HG03280 (cell line): ENCODE results near the gene LSM10.

Experiments used
- ATAC-seq: cut with Tn5 transposase; IDR thresholded peaks from one replicate; pipeline ENCODE4 v1.9.1; 2021; ENCODE audit warnings: mild to moderate bottlenecking, moderate library complexity; ENCODE audit not compliant: unreplicated experiment

LSM10 gene

DNA sequence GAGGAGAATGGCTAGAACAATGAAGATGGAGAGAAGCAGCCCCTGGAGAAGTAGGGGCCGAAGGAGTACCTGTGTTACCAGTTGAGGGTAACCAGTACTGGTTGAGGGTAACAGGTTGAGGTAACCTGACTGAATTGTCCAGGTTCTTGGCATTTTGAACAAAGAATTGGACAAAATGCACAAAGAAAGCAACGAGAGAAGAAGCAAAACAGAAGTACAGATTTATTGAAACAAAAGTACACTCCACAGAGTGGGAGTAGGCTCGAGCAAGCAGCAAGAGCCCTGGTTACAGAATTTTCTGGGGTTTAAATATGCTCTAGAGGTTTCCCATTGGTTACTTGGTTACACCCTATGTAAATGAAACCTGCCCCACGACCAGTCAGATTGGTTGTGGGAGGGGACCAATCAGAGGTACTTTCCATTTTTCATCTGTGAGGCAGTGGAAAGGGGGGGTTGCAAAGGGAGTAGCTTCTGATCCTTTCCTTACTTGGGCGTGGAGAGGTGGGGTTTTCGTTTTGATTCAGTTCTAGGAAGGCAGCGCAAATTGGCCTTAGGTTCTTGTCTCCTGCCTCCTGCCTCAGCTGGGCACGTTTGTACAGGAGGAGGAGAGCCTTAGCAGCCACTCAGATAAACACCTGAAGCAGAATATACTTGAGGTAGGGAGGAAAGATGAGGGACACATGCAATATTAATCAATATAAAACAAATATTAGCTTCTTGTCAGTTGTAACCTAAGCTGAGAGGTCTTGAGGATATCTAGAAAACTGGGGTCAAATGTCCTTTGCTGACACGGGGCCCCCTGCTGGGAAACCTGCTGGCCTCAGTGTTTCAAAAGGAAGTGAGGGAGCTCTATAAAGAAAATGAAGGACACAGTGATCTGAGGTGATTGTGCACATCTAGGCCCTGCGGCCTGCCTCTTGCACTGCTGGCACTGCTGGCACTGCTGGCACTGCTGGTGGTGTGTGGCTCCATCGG, 14.3 kb upstream of the LSM10 start:
- ATAC-seq, result no peak

DNA sequence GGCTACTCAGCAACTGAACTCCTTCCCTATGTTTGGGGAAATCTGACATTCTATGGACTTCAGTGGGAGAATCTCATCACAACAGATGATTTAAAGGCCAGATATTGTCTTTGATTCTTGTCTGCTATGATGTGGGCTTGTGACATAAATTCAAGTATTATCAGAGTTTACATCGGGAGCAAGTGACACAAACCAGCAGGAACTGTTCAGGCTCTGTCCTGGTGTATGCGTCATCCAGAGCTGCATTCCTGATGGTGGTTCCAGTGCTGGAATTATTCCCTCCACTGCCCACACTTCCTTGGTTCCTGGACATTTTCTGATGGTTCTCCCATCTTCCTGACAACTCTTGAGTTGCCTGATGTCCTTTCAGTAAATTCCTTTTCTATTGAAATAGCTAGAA, 10.8 kb upstream of the LSM10 start:
- no peak for ATAC-seq

- ATAC-seq, result no peak
Observed at GRCh38 chr1:36406440-36406839, 8.7 kb upstream of the LSM10 start.

GRCh38 chr1:36402504-36402890, 4.8 kb upstream of the LSM10 start:
- no peak for ATAC-seq

- ATAC-seq, result no peak
Observed at GRCh38 chr1:36401602-36402503, 4.1 kb upstream of the LSM10 start.

DNA sequence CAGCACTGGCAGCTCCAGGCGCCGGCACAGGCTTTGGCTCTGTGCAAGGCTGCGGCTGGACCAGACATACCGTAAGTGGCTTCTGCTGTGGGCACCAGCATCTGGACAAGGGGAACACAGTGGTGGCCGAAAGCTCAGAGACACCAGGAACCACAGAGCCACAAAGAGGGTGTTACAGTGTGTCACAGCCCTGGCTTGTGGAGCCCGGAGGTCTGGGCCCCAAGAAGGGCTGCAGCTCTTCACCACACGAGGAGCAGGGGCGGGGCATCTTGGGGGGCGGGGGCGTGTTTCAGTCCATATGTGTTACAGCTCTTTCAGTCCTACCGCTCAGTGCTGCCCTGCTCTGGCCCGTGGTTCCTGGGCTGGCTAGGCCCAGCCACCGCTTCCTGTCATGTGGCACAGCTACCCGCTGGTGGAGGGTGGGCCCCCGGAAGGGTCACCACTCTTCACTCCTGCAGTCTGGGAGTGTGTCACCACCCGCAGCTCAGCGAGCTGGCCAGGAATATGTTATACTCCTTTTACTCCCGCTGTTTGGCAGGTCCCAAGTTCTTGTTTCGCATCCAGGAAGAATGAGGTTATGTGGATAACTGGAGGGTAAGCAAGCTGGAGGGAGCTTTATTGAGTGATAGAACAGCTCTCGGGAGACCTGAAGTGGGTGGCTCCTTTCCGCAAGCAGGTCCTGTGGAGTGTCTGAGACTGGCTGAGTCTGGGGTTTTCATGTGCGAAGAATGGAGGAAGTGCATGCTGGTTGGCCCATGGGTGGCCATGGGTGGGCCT, 3.3 kb upstream of the LSM10 start:
- peak; percentile 71 for ATAC-seq

DNA sequence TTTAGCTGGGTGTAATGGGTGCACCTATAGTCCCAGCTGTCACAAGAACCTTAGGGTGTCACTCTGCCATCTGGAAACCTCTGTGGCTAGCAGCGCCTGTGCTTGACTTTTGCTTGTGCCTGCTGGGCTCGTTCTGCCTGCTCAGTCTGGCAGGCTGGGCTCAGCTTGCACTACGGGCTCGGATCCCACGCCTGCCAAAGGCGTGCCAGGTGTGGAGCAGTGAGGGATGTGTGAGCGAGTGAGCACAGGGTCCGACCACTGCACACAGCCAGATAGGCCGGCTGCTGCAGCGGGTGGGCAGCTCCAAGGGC, 2.8 kb upstream of the LSM10 start:
- ATAC-seq, result peak; percentile 6

- no peak for ATAC-seq
Observed at GRCh38 chr1:36398370-36398977, 766 bp upstream of the LSM10 start.

DNA sequence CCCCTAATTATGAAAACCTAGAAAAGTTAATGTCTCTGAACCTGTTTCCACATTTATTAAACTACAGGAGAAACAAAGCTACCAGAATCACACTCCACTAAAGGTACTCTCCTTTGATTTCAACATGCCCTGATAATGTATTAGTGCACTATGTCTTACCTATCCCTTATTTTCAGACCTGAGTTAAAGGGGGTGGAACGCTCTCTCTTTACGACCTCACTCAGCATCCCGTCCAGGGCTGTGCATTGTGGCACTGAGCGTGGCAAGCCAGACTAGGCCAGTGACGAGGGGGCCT, 678 bp downstream of the LSM10 start:
- peak; percentile 5 for ATAC-seq

DNA sequence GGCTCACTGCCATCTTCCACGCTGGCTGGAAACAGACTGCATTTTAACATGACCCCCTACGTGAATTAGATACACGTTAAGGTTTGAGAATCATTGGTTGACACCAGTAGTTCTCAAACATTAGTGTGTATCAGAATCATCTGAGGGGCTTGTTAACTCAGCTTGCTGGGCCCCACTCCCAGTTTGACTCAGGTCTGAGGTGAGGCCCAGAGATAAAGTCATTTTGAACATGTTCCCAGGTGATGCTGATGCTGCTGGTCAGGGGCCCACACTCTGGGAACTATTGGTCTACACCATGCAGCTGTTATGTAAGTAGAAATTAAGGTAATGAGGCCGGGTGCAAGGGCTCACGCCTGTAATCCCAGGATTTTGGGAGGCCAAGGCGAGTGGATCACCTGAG, 1.3 kb downstream of the LSM10 start:
- no peak for ATAC-seq

- ATAC-seq, result no peak
Observed at GRCh38 chr1:36393686-36394085, 4.0 kb downstream of the LSM10 start.

DNA sequence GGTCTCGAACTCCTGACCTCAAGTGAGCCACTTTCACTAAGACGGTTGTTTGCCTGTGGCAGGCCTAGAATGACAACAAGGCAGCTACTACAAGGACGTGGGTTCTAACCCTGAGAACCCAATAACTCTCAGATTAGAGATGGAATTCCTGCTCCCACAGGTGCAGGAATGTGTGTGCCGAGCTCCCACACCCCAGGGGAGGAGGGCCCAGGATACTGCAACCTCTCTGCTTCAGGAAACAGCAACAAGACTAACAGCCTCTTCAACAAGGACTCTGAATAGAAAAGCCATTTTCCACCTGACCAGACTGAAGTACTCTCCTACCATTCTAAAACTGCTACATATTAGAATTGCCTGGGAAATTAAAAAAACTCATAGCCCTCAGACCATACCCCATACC, 4.9 kb downstream of the LSM10 start:
- no peak for ATAC-seq

DNA sequence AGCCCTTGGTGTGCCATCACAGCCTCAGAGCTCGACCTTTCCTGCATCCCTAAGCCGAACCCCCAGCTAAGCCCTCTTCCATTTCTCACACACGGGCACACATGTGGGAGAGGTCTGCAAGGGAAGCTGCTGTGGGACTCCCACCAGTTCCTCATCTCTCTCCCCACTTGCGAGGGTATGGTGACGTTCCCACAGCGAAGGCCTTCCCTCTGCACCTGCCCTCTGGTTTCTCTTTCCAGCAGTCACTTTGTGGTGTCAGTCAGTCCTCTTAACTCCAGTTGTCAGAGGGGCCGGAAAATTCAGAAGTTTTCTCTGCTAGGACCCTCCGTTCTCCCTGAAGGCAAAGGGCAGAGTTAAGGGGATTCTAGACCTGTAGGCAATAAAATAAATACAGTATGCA, 6.4 kb downstream of the LSM10 start:
- ATAC-seq, result no peak

DNA sequence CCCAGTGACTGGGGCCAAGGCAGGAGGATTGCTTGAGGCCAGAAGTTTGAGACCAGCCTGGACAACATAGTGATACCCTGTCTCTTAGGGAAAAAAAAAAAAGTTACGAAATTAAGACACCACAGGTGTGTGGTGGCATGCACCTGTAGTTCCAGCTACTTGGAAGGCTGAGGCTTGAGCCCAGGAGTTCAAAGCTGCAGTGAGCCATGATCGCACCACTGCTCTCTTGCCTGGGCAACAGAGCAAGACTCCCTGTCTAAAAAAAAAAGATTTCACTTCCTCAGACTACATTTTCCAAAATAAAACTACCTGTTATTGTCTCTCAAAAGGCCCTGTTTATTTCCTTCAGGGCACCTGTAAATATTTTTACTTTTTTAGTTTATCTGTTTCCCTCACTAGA, 7.3 kb downstream of the LSM10 start:
- no peak for ATAC-seq

GRCh38 chr1:36389999-36390398, 7.7 kb downstream of the LSM10 start:
- ATAC-seq, result no peak

GRCh38 chr1:36389261-36389660, 8.4 kb downstream of the LSM10 start:
- ATAC-seq, result no peak

DNA sequence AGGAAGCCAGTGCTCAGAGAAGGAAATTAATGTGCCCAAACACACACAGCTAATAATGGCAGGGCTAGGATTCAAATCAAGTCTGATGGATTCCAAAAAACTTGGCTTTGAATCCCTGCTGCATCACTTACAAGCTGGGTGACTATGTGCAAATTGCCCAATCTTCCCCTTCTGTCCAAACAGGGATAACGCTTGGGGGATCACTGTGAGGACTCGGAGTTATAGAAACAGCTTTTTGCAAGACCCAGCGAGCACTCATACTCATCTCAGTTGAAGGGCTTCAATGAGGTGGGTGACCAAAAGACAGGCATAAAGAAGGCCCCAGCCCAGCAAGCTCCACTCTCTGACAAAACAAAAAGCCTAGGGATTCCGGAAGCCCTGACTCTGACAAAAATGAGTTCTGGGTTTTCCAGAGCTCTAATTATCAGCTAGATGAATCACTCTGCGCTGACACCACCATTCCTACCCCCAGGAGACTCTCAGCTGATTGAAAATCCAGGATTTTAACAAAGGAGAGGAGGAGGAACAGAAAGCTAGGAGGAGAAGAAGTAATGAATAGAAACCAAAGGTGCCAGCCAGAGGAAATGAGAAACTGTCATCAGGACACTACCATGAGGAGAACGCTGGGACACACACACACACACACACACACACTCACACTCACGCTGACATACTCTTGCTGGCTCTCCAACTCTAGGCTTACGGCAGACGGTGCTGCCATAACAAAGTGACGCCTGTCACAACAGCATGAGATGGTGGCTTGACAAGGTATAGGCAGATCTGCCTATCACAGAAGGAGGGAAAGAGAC, 10.4 kb downstream of the LSM10 start:
- ATAC-seq, result no peak

- ATAC-seq, result peak; percentile 46
Observed at GRCh38 chr1:36386265-36387140, 11.2 kb downstream of the LSM10 start.
